ENCODE data around the gene PRPF6.

The PRPF6 gene

DNA sequence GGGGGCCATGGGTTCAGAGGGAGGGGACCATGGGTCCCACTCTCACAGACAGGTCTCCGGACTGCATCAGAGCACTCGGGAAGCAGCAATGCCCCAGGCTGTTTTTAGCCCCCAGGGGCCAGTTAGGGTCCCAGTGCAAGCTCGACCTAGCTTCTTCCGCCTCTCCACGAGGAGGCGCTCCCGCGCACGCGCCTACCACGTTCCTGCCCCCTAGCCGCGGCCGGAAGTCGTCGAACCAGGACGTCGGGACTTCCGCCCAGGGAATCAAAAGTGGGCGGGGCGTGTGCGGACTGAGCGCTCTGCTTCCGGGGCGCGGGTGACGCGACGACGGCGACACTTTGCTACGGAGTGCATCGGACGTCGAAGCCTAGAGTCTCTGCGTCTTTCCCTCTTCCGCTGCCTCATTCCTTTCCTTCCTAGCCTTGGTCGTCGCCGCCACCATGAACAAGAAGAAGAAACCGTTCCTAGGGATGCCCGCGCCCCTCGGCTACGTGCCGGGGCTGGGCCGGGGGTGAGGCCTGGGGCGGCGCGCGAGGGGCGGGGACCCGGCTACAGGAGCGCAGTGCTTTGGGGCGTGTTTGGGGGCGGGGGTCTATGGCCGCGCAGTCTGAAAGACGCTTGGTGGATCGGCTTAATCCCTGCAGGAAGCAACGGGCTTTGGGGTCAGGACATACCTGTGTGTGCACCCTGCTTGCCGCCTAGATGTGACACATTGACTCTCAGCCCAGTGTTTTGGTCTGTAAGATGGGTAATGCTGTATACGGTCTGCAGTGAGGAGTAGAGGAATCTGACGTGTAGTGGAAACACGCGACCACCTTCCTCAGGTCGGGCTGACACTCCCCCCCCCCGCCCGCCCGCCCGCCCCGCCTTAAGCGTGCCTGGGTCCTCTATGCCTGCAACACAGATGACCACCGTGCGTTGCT, at the start of gene PRPF6:
PRPF6 (plus strand) TSS at position 327 of the 923 bp plus-strand sequence; CDS start at position 441, 114 bp downstream.
- DNase-seq (ENCODE audit: low read depth in 2 of 2) = peak; percentile 94

- no peak for DNase-seq (ENCODE audit: low read depth in 2 of 2)
Observed at GRCh38 chr20:63931735-63932134, 49.2 kb upstream of the PRPF6 start.

DNA sequence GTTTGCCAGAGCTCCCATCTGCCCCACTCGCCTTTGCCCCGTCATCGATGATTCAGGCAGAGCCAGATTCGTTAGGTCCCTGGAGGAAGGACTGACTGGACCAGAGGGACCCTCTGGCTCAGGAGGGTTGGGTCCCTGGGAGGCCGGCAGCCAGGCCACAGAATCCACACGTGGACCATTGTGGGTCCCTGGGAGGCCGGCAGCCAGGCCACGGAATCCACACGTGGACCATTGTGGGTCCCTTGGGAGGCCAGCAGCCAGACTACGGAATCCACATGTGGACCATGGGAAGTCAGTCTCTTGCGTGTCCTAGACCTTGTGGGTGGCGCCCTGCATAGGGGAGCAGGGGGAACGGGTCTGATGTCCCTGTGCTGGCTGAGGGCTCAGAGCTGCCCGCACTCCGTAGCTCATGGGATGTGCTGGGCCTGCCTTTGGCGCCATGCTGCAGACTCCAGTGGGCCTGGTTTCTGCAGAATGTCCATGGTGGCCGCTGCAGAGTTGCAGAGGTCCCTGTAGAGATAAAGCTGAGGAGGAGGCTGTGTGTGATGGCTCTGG, 48.2 kb upstream of the PRPF6 start:
- DNase-seq (ENCODE audit: low read depth in 2 of 2) = no peak

GRCh38 chr20:63933646-63934045, 47.3 kb upstream of the PRPF6 start:
- no peak for DNase-seq (ENCODE audit: low read depth in 2 of 2)

GRCh38 chr20:63934271-63935068, 46.5 kb upstream of the PRPF6 start:
- no peak for DNase-seq (ENCODE audit: low read depth in 2 of 2)

DNA sequence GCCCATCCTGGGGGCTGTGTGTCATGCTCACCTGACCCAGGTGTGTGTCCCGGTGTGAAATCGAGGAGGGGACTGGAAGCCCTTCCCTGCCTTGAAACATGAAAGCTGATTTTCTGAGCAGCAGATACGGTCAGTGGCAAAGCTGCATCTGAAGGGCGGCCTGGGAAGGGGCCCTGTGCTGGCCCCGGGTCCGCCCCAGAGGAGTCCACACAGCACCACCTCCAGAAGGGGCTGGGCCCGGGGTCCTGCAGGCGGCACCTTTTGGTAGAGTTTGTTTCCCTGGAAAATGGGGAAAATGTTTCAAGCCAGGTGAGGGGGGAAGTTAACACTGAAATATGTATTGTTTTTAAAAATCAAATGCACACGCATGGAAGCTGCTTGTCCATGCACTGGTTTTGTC, 45.5 kb upstream of the PRPF6 start:
- no peak for DNase-seq (ENCODE audit: low read depth in 2 of 2)

- DNase-seq (ENCODE audit: low read depth in 2 of 2) = no peak
Observed at GRCh38 chr20:63937596-63937995, 43.3 kb upstream of the PRPF6 start.

GRCh38 chr20:63939061-63939935, 41.6 kb upstream of the PRPF6 start:
- DNase-seq (ENCODE audit: low read depth in 2 of 2) = no peak

- no peak for DNase-seq (ENCODE audit: low read depth in 2 of 2)
Observed at GRCh38 chr20:63940071-63940471, 40.9 kb upstream of the PRPF6 start.

DNA sequence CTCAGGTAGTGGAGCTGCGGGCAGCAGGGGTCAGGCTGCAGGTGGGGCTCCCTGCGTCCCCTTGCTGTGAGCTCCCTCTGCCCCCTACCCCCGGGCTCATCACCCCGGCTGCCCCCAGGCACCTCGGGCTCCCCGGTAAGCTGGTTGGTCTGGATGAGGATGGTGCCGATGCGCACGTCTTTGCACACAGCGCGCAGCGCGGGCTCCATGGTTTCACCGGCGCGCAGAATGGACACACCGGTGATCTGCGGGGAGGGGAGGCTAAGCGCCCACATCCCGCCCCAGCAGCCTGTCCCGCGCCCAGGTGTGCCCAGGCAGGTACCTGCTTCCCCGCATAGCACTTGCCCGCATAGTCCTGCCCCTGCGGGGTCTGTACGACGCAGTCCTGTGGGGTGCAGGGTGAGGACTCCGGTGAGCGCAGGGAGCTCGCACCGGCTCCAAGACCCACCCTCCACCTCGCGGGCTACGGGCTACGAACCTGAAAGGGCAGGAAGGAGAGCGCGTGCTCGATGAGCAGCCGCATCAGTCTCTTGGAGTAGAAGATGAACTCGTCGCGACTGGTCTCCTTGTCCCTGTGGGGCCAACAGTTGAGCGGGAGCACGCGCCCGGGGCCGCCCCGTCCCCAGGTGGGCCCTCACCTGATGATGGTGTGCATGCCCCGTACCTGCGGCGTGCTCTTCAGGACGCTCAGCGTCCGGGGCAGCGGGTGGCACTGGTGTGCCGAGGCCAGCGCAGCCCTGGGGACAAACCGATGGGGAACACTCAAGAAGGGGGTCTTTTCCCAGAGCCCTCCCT, 40.3 kb upstream of the PRPF6 start:
- no peak for DNase-seq (ENCODE audit: low read depth in 2 of 2)

- peak; percentile 48 to 76 for DNase-seq (ENCODE audit: low read depth in 2 of 2)
Observed at GRCh38 chr20:63941282-63942081, 39.5 kb upstream of the PRPF6 start.

DNA sequence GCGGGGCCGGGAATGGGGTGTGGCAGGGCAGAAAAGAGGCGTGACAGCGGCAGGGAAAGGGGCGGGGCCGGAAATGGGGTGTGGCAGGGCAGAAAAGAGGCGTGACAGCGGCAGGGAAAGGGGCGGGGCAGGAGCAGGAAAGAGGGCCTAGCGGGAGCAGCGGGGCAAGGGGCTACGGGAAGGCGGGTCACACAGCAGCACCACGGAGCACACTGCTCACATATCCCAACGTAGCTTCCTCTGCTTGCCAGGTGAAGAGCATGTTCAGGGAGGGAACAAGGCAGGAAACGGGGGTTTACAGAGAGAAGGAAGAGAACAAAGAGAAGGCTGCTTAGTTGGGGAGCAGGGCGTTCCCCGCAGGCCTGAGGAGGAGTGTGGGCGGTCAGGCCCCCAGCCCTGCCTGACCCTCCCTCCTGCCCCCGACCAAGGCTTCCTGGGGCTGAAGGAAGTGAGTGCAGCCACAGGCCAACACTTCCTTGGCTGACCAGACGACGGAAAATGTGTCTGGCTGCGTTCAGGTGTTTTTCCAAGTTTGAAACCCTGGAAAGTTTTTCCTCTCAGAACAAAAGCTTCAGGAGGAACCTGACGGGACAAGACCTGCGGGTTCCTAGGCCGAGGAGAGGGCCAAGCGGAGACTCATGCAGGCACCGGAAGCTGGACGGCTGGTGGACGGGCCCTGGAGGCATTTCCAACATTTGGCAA, 38.5 kb upstream of the PRPF6 start:
- DNase-seq (ENCODE audit: low read depth in 2 of 2) = peak in 1 of 2 donors; percentile 62

GRCh38 chr20:63942969-63943807, 37.7 kb upstream of the PRPF6 start:
- DNase-seq (ENCODE audit: low read depth in 2 of 2) = no peak

- no peak for DNase-seq (ENCODE audit: low read depth in 2 of 2)
Observed at GRCh38 chr20:63943808-63944077, 37.2 kb upstream of the PRPF6 start.

DNA sequence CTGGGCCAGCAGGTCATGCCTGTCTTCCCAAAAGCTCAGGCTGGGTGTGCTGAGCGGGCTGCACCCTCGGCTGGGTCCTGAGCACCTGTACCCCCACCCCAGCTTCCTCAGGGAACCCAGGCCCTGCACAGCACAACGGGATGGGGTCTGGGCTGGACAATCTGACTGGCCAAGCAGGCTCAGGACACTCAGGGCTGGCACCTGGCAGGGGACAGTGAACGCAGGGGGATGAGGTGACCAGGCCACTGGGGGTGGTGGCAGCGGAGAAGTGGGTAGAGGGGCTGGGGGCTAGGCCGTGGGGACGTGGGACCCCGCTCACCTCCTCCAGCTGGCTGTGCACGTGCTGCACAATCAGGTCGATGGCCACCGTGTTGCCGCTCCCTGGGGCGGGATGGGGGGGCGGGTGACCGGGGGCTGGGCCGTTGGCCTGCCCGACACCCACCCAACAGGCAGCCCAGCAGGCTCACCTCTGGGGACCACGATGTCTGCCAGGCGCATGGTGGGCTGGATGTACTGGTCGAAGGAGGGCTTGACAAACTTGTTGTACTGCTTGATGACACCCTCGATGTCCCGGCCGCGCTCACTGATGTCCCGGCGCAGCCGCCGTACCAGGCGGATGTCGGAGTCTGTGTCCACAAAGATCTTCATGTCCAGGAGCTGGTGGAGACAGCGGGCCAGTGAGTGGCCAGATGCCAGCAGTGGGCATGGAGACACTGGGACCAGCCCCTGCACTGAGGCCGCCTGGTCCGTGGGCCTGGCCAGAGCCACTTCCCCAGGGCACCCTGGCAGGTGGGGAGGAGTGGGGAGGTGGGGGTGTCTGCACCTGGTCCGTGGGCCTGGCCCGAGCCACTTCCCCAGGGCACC, 36.6 kb upstream of the PRPF6 start:
- DNase-seq (ENCODE audit: low read depth in 2 of 2) = no peak

- no peak for DNase-seq (ENCODE audit: low read depth in 2 of 2)
Observed at GRCh38 chr20:63945031-63945658, 35.8 kb upstream of the PRPF6 start.
